SK-N-SH (cell line): ENCODE results near the gene ELP1. TPM values are rescaled to one million over a fixed set of nuclear protein-coding genes. Genes with fewer than 3 reads are reported as not detected.

Source experiments
- CTCF ChIA-PET: fragments of 300-600, 350-600 bp; formaldehyde crosslinking; extraction: SDS; loops from one replicate; lab custom pipeline; 2021; lab: Yijun Ruan, JAX
- POLR2A ChIA-PET: fragments of 350-600 bp; sonication (Branson Sonifier 250); formaldehyde crosslinking; extraction: SDS; loops from one replicate; lab custom pipeline; 2020; ENCODE audit warnings: antibody characterized with exemption, inconsistent platforms; lab: Yijun Ruan, JAX
- DNase-seq: peaks from one replicate; pipeline ENCODE4 v3.0.0; 2012
- H2AFZ ChIP-seq: fragments of 200-600 bp; sonication (generic); 2 replicates; pipeline ENCODE4 v1.8.1; 2016; ENCODE audit warnings: antibody characterized with exemption, mild to moderate bottlenecking, low read depth
- H3F3A ChIP-seq: fragments of 200-600 bp; sonication (generic); replicated peaks from 2 replicates; pipeline ENCODE3; 2016; ENCODE audit warnings: antibody characterized with exemption, mild to moderate bottlenecking; ENCODE audit not compliant: insufficient read depth
- H3K27ac ChIP-seq, 2 experiments: fragments of 200-500 bp in 1 of 2; fragments of 200-600 bp in 1 of 2; sonication (Bioruptor generic) in 1 of 2; sonication (generic), shearing (Covaris generic) in 1 of 2; 2 replicates each; pipeline versions ENCODE4 v1.5.1 to v1.6.1; 2014 to 2016; ENCODE audit warnings: low read depth in 2 of 2, inconsistent platforms in 1 of 2, low read length in 1 of 2, mild to moderate bottlenecking in 1 of 2, mixed read lengths in 1 of 2
- H3K27me3 ChIP-seq: fragments of 200-600 bp; sonication (generic), shearing (Covaris generic); 2 replicates; pipeline ENCODE4 v1.6.1; 2016; ENCODE audit warnings: mixed run types; ENCODE audit not compliant: insufficient read depth
- H3K36me3 ChIP-seq, 2 experiments: fragments of 200-500 bp in 1 of 2; fragments of 200-600 bp in 1 of 2; sonication (Bioruptor generic) in 1 of 2; sonication (generic) in 1 of 2; replicated peaks in 1 of 2; 2 replicates each; pipeline versions ENCODE3 to v1.5.1; 2014 to 2016; ENCODE audit warnings: low read length in 1 of 2, mild to moderate bottlenecking in 1 of 2; ENCODE audit not compliant: insufficient read depth in 2 of 2, control insufficient read depth in 1 of 2
- H3K4me1 ChIP-seq, 2 experiments: fragments of 200-500 bp in 1 of 2; fragments of 200-600 bp in 1 of 2; sonication (Bioruptor generic) in 1 of 2; sonication (generic), shearing (Covaris generic) in 1 of 2; 2 replicates each; pipeline versions ENCODE4 v1.5.1 to v1.6.1; 2014 to 2016; ENCODE audit warnings: low read depth in 1 of 2, low read length in 1 of 2, mixed run types in 1 of 2; ENCODE audit not compliant: insufficient read depth in 2 of 2, control insufficient read depth in 1 of 2
- H3K4me2 ChIP-seq: fragments of 200-600 bp; sonication (generic), shearing (Covaris generic); 2 replicates; pipeline ENCODE4 v1.6.1; 2017; ENCODE audit warnings: mixed run types
- H3K4me3 ChIP-seq, 2 experiments: fragments of 200-500 bp in 1 of 2; fragments of 200-600 bp in 1 of 2; sonication (Bioruptor generic) in 1 of 2; sonication (generic), shearing (Covaris generic) in 1 of 2; 2 replicates each; pipeline versions ENCODE4 v1.5.1 to v1.8.1; 2014 to 2016; ENCODE audit warnings: low read depth in 2 of 2, inconsistent platforms in 1 of 2, low read length in 1 of 2, mild to moderate bottlenecking in 1 of 2, mixed read lengths in 1 of 2, moderate library complexity in 1 of 2
- H3K79me2 ChIP-seq: fragments of 200-600 bp; sonication (generic); 2 replicates; pipeline ENCODE4 v1.8.1; 2017; ENCODE audit warnings: mild to moderate bottlenecking; ENCODE audit not compliant: insufficient read depth
- H3K9ac ChIP-seq: fragments of 200-600 bp; sonication (generic); 2 replicates; pipeline ENCODE4 v1.6.1; 2017; ENCODE audit warnings: mixed run types
- H3K9me2 ChIP-seq: fragments of 200-600 bp; sonication (generic); 2 replicates; pipeline ENCODE4 v1.6.1; 2017; ENCODE audit warnings: mixed run types
- H3K9me3 ChIP-seq: fragments of 200-600 bp; sonication (generic); 2 replicates; pipeline ENCODE4 v1.6.1; 2017; ENCODE audit warnings: mixed run types, mild to moderate bottlenecking, moderate library complexity
- H4K20me1 ChIP-seq: fragments of 200-600 bp; sonication (generic); 2 replicates; pipeline ENCODE4 v1.6.1; 2017; ENCODE audit warnings: mild to moderate bottlenecking, mixed run types; ENCODE audit not compliant: insufficient read depth
- CHD2 ChIP-seq: fragments of 150-350 bp; IDR thresholded peaks from 2 replicates; pipeline ENCODE4 v1.6.1; 2018; ENCODE audit warnings: low read length; ENCODE audit not compliant: partially characterized antibody
- CTCF ChIP-seq: fragments of 200-600 bp; sonication (generic); IDR thresholded peaks from 2 replicates; pipeline ENCODE4 v1.6.1; 2017; ENCODE audit warnings: antibody characterized with exemption, mild to moderate bottlenecking, moderate library complexity
- EP300 ChIP-seq, 2 experiments: IDR thresholded peaks; 2 replicates each; pipeline versions ENCODE4 v1.4.0 to v1.6.1; 2012; ENCODE audit warnings: borderline replicate concordance in 1 of 2, low read depth in 1 of 2, low read length in 1 of 2
- EZH2phosphoT487 ChIP-seq: fragments of 200-600 bp; sonication (generic); IDR thresholded peaks from 2 replicates; pipeline ENCODE4 v1.6.1; 2017; ENCODE audit warnings: low read depth, mixed run types, mild to moderate bottlenecking, antibody characterized with exemption, moderate library complexity, borderline replicate concordance
- FOSL2 ChIP-seq: IDR thresholded peaks from 2 replicates; pipeline ENCODE4 v1.4.0; 2012; ENCODE audit warnings: low read depth, mild to moderate bottlenecking, moderate library complexity, borderline replicate concordance
- GABPA ChIP-seq: IDR thresholded peaks from 2 replicates; pipeline ENCODE4 v1.4.0; 2012; ENCODE audit warnings: low read depth, mild to moderate bottlenecking
- MEF2A ChIP-seq: IDR thresholded peaks from 2 replicates; pipeline ENCODE4 v1.4.0; 2012; ENCODE audit warnings: low read depth, borderline replicate concordance
- NRF1 ChIP-seq: IDR thresholded peaks from 2 replicates; pipeline ENCODE4 v1.6.1; 2012; ENCODE audit warnings: low read depth, mild to moderate bottlenecking, low read length
- POLR2AphosphoS5 ChIP-seq: IDR thresholded peaks from 2 replicates; pipeline ENCODE4 v1.6.1; 2012; ENCODE audit warnings: low read depth, low read length
- RXRA ChIP-seq: IDR thresholded peaks from 2 replicates; pipeline ENCODE4 v1.4.0; 2012; ENCODE audit warnings: low read depth, mild to moderate bottlenecking, borderline replicate concordance
- TAF1 ChIP-seq: IDR thresholded peaks from 2 replicates; pipeline ENCODE4 v1.6.1; 2012; ENCODE audit warnings: low read depth, mild to moderate bottlenecking, low read length, moderate library complexity, borderline replicate concordance
- TEAD4 ChIP-seq: IDR thresholded peaks from 2 replicates; pipeline ENCODE4 v1.4.0; 2012; ENCODE audit warnings: mild to moderate bottlenecking, borderline replicate concordance; ENCODE audit not compliant: insufficient read depth
- WGBS: methylation state at CpG from one replicate; pipeline ENCODE4 v1.1.6; 2017; ENCODE audit warnings: low lambda C conversion rate; 5-methylcytosine and 5-hydroxymethylcytosine counted together
- polyA plus RNA-seq, 3 experiments: library from polyadenylated mRNA; depleted of rRNA; stranded (reverse); fragments of >200 nt; gene quantifications; 2 replicates each; pipeline ENCODE4 v1.2.3, GENCODE V29; 2012

The ELP1 gene
- polyA plus RNA-seq, 1 of the 3 experiments (the other 2 are of a cell fraction) = 19.1 TPM

GRCh38 chr9:108831496-108832178 lies 102.3 kb downstream of the ELP1 start:
- Histone ChIP-seq H3K27me3 (no peaks in the 10 kb centered on the region; the same call in 1 of the 2 replicates), H3K4me3 (no peak overlapping the region), H3K9me2 (no peaks in the 10 kb centered on the region), H3K4me1 (no peaks in the 10 kb centered on the region), H2AFZ (no peak overlapping the region), H3K27ac (no peak overlapping the region), H4K20me1 (no peaks in the 10 kb centered on the region), H3K79me2 (no peaks in the 10 kb centered on the region), H3K9me3 (no peaks in the 10 kb centered on the region), H3K4me2 (no peak overlapping the region), H3K36me3 (no peaks in the 10 kb centered on the region), H3F3A (no peaks in the 10 kb centered on the region), H3K9ac (no peak overlapping the region)
- POLR2A ChIA-PET = no interaction called here
- 20% methylated on average over 1 of the region's 1 CpG for WGBS
- CTCF ChIA-PET = interaction anchor here (0.7 to 1.1 kb wide), 2 partner anchors 29 to 1406 kb away, joined by 3 read pairs; no protein-coding TSS in a partner anchor
- DNase-seq = no peak
- TF ChIP-seq CHD2 (no peak), TEAD4 (no peak), GABPA (no peak), EP300 (IDR thresholded peaks at IDR 0.05; ENCODE audit: borderline replicate concordance in 1 of 2, low read depth in 1 of 2, low read length in 1 of 2) (no peak), POLR2AphosphoS5 (no peak), NRF1 (no peak), CTCF (no peak), MEF2A (no peak), EZH2phosphoT487 (no peak), FOSL2 (no peak), TAF1 (no peak)

GRCh38 chr9:108830272-108830671 lies 103.7 kb downstream of the ELP1 start:
- no peak for TF ChIP-seq RXRA
- H3K4me1 ChIP-seq = no peaks in the 10 kb centered on the region
- POLR2A ChIA-PET = no interaction called here

More at GRCh38 chr9:108830272-108830671, 103.7 kb downstream of the ELP1 start:
- Histone ChIP-seq H3K9me2 (no peaks in the 10 kb centered on the region), H3K9me3 (no peaks in the 10 kb centered on the region), H3K36me3 (no peaks in the 10 kb centered on the region), H3K79me2 (no peaks in the 10 kb centered on the region), H3K27ac (no peak overlapping the region), H3K9ac (no peak overlapping the region), H3K4me3 (no peak overlapping the region), H3K27me3 (no peaks in the 10 kb centered on the region; the same call in 1 of the 2 replicates), H2AFZ (no peak overlapping the region), H4K20me1 (no peaks in the 10 kb centered on the region), H3K4me2 (no peak overlapping the region; the same call in 1 of the 2 replicates), H3F3A (no peaks in the 10 kb centered on the region)
- 21% methylated on average over 2 of the region's 2 CpGs for WGBS
- CTCF ChIA-PET = no interaction called here
- no peak for DNase-seq
